ENCODE data around the gene NDFIP1.

DNA sequence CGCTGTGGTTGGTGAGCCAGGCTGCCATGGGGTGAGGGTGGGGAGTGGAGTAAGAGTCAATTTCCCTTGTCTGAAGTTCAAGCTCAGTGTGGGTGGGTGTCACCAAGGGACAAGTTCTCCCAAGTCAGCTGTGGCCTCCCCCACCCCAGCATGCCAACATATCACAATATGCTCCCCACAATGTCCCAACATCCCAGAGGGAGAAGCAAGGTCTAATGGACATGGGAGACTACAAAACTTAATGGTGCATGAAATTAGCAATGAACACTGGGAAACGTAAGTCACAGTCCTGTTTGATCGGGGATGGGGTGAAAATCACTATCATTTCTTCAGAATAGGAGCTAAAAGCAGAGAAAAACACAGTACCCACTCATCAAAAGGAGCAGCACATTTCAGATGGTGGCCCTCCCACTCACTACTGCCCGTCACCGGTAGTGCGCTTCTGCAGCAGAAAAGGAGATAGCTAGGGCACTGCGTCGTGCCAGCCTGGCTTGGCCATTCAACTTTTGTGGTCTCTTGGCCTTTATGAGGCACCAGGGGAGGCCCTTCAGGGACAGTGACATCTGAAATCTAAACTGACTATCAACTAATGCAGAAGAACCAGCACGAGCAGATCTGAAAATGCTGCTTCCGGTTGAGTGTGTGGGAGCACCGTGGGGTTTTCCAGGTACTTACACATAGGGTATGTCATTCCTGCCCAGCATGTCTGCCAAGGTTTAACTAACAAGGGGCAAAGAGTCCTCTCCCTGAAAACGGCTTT, 20.5 kb upstream of the NDFIP1 start:
- TF ChIP-seq EZH2 (IDR thresholded peaks at IDR 0.05; ENCODE audit: insufficient read depth, poor library complexity, severe bottlenecking) (no peak), EZH2phosphoT487 (IDR thresholded peaks at IDR 0.05; ENCODE audit: insufficient read depth, low read depth) (no peak)
